Small intestine (tissue), 7 donors: Measurements from ENCODE around the gene ZFYVE27. TPM values are rescaled to one million over a fixed set of nuclear protein-coding genes. Genes with fewer than 3 reads are reported as not detected.

Source experiments
- DNase-seq, 2 donors: peaks; one replicate each; pipeline versions ENCODE4 v3.0.0 to v3.0.0-alpha.2; 2013
- FAIRE-seq: peaks from 2 replicates; lab custom pipeline; 2012; peaks lifted over from hg19 to GRCh38; lab: Jason Lieb, UNC
- H3K27ac ChIP-seq, 3 donors: one replicate each; pipeline ENCODE4 v1.5.1; 2013; ENCODE audit warnings: low read length in 2 of 3, mild to moderate bottlenecking in 2 of 3, control low read depth in 1 of 3, inconsistent platforms in 1 of 3, low read depth in 1 of 3, moderate library complexity in 1 of 3
- H3K27me3 ChIP-seq, 3 donors: one replicate each; pipeline ENCODE4 v1.6.1; 2013; ENCODE audit warnings: low read length in 3 of 3, inconsistent platforms in 1 of 3; ENCODE audit not compliant: control insufficient read depth in 3 of 3, insufficient read depth in 3 of 3
- H3K36me3 ChIP-seq, 3 donors: one replicate each; pipeline ENCODE4 v1.6.1; 2013; ENCODE audit warnings: low read length in 3 of 3, inconsistent platforms in 1 of 3, low read depth in 1 of 3, mild to moderate bottlenecking in 1 of 3, moderate library complexity in 1 of 3; ENCODE audit not compliant: control insufficient read depth in 3 of 3, insufficient read depth in 2 of 3
- H3K4me1 ChIP-seq, 3 donors: one replicate each; pipeline ENCODE4 v1.6.1; 2013; ENCODE audit warnings: low read length in 2 of 3, inconsistent platforms in 1 of 3, low read depth in 1 of 3, mild to moderate bottlenecking in 1 of 3, moderate library complexity in 1 of 3; ENCODE audit not compliant: control insufficient read depth in 3 of 3, insufficient read depth in 2 of 3
- H3K4me3 ChIP-seq, 3 donors: one replicate each; pipeline ENCODE4 v1.5.1; 2013; ENCODE audit warnings: low read length in 3 of 3, control low read depth in 1 of 3, inconsistent platforms in 1 of 3, low read depth in 1 of 3, mild to moderate bottlenecking in 1 of 3, moderate library complexity in 1 of 3
- H3K9me3 ChIP-seq, 2 donors: one replicate each; pipeline ENCODE4 v1.6.1; 2013; ENCODE audit warnings: low read depth in 1 of 2, low read length in 1 of 2; ENCODE audit not compliant: control insufficient read depth in 2 of 2, insufficient read depth in 1 of 2
- WGBS, 3 donors: extraction: QIAGEN DNeasy Blood & Tissue Kit; methylation state at CpG; one replicate each; pipeline ENCODE4 v1.1.7; 2013; 5-methylcytosine and 5-hydroxymethylcytosine counted together
- polyA plus RNA-seq, 4 donors: library from polyadenylated mRNA; stranded (reverse) in 3 of 4; unstranded in 1 of 4; fragments of 200-250 nt in 3 of 4; fragments of 120-200 nt in 1 of 4; gene quantifications; one replicate each; pipeline versions ENCODE4 v1.2.1 to v1.2.3, GENCODE V29; 2013
- donor health status: healthy with polysubstance abuse.
- donor health status: control.
- donor health status: control.
- donor health status: Bipolar disorder and iron deficiency.
- donor health status: healthy.

The ZFYVE27 gene
- polyA plus RNA-seq, 4 donors = 21.6 to 53.9 (median 29.7) TPM

GRCh38 chr10:97791824-97792721 is 55.1 kb downstream of the ZFYVE27 start:
- no peak for FAIRE-seq
- Histone ChIP-seq H3K36me3 (no peaks in the 10 kb centered on the region), H3K9me3 (no peaks in the 10 kb centered on the region), H3K27ac (no peak overlapping the region), H3K4me1 (peaks cover 0 to 27% (median 3%) of the 10 kb centered on the region in 3 donors), H3K27me3 (peaks cover 0 to 2% (median 0%) of the 10 kb centered on the region in 3 donors), H3K4me3 (no peak overlapping the region)
- 13 to 24% (median 15%) methylated on average over 13 of the region's 13 CpGs for whole genome bisulfite sequencing, 3 donors
- DNase-seq = peak; percentile 76 to 85

DNA sequence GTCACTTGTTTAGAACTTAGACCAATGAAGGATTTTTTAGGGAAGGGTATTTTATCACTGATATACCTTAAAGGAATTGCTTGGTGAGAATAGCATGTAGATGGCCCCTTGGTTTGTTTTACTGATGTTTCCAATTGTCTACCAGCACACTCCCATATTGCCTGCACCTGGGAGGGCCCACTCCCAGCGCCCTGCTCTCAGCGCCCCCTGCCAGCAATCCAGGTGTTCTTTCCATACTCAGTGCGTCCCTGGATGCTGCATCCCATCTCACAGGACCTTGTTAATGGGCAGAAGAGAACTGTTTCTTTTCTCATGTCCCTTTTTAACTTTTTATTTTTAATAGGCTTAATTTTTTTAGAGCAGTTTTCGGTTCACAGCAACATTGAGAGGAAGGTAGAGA is 59.0 kb downstream of the ZFYVE27 start:
- H3K27me3 ChIP-seq = peaks cover 0 to 3% (median 0%) of the 10 kb centered on the region in 3 donors
- DNase-seq (no peak), FAIRE-seq (no peak)
- H3K27ac ChIP-seq = no peak overlapping the region
- H3K4me3 ChIP-seq = no peak overlapping the region
- peaks cover 0 to 3% of the 10 kb centered on the region in 2 donors for H3K9me3 ChIP-seq
- peaks cover 0 to 10% (median 2%) of the 10 kb centered on the region in 3 donors for H3K4me1 ChIP-seq
- no peaks in the 10 kb centered on the region for H3K36me3 ChIP-seq
- WGBS, 3 donors = 70 to 76% (median 76%) methylated on average over 4 of the region's 4 CpGs

- Histone ChIP-seq H3K27ac (no peak overlapping the region), H3K9me3 (peaks cover 0 to 3% of the 10 kb centered on the region in 2 donors), H3K4me1 (peaks cover 0 to 3% (median 0%) of the 10 kb centered on the region in 3 donors), H3K27me3 (peaks cover 0 to 6% (median 0%) of the 10 kb centered on the region in 3 donors), H3K36me3 (no peaks in the 10 kb centered on the region), H3K4me3 (no peak overlapping the region)
- WGBS, 3 donors = 30 to 53% (median 33%) methylated on average over 3 of the region's 3 CpGs
- FAIRE-seq = no peak
- peak in 1 of 2 donors; percentile 51 for DNase-seq
These were observed 59.7 kb downstream of the ZFYVE27 start for GRCh38 chr10:97796651-97797050.

- no peak overlapping the region for H3K27ac ChIP-seq
- peaks cover 0 to 6% (median 0%) of the 10 kb centered on the region in 3 donors for H3K27me3 ChIP-seq
- FAIRE-seq (no peak), DNase-seq (peak; percentile 14 to 58)
- H3K4me1 ChIP-seq = no peaks in the 10 kb centered on the region
- peaks cover 0 to 3% of the 10 kb centered on the region in 2 donors for H3K9me3 ChIP-seq
- no peaks in the 10 kb centered on the region for H3K36me3 ChIP-seq
- WGBS, 3 donors = 36 to 76% (median 46%) methylated on average over 1 of the region's 1 CpG
- H3K4me3 ChIP-seq = no peak overlapping the region
These were observed 62.2 kb downstream of the ZFYVE27 start for GRCh38 chr10:97798958-97799610.

GRCh38 chr10:97800474-97800873 is 63.5 kb downstream of the ZFYVE27 start:
- H3K4me1 ChIP-seq = no peaks in the 10 kb centered on the region
- H3K27me3 ChIP-seq = peaks cover 0 to 6% (median 0%) of the 10 kb centered on the region in 3 donors
- peaks cover 0 to 3% of the 10 kb centered on the region in 2 donors for H3K9me3 ChIP-seq
- no peak for FAIRE-seq
- no peak overlapping the region for H3K4me3 ChIP-seq
- no peaks in the 10 kb centered on the region for H3K36me3 ChIP-seq
- H3K27ac ChIP-seq = no peak overlapping the region
- DNase-seq = no peak
- 55 to 76% (median 64%) methylated on average over 9 of the region's 9 CpGs for WGBS, 3 donors

GRCh38 chr10:97801422-97801821 is 64.5 kb downstream of the ZFYVE27 start:
- FAIRE-seq = no peak
- H3K4me3 ChIP-seq = no peak overlapping the region
- H3K9me3 ChIP-seq = peaks cover 0 to 3% of the 10 kb centered on the region in 2 donors
- no peak overlapping the region for H3K27ac ChIP-seq
- H3K27me3 ChIP-seq = peaks cover 0 to 6% (median 0%) of the 10 kb centered on the region in 3 donors
- DNase-seq = no peak
- 51 to 64% (median 62%) methylated on average over 5 of the region's 5 CpGs for WGBS, 3 donors
- no peaks in the 10 kb centered on the region for H3K4me1 ChIP-seq
- no peaks in the 10 kb centered on the region for H3K36me3 ChIP-seq

- no peaks in the 10 kb centered on the region for H3K9me3 ChIP-seq
- no peak overlapping the region for H3K4me3 ChIP-seq
- FAIRE-seq = no peak
- peaks cover 0 to 3% (median 0%) of the 10 kb centered on the region in 3 donors for H3K27me3 ChIP-seq
- H3K36me3 ChIP-seq = no peaks in the 10 kb centered on the region
- no peak for DNase-seq
- WGBS, 3 donors = 60 to 65% (median 61%) methylated on average over 12 of the region's 12 CpGs
- no peak overlapping the region for H3K27ac ChIP-seq
- peaks cover 0 to 12% (median 0%) of the 10 kb centered on the region in 3 donors for H3K4me1 ChIP-seq
These were observed 68.4 kb downstream of the ZFYVE27 start for GRCh38 chr10:97805096-97805884.

- DNase-seq (no peak), FAIRE-seq (no peak)
- Histone ChIP-seq H3K36me3 (no peaks in the 10 kb centered on the region), H3K27ac (no peak overlapping the region), H3K9me3 (no peaks in the 10 kb centered on the region), H3K4me1 (peaks cover 0 to 17% (median 0%) of the 10 kb centered on the region in 3 donors), H3K27me3 (peaks cover 0 to 3% (median 0%) of the 10 kb centered on the region in 3 donors), H3K4me3 (no peak overlapping the region)
- WGBS, 3 donors = 81 to 91% (median 87%) methylated on average over 6 of the region's 6 CpGs
These were observed 69.0 kb downstream of the ZFYVE27 start for GRCh38 chr10:97805949-97806348.
